GM12891 (cell line): ENCODE data around the gene ADCY3.
"Not testable (repeated sequence)": the region's sequence is repeated elsewhere in the genome, so short reads cannot be mapped to it uniquely, and the experiment has no call there.

ENCODE experiments used
- POLR2A ChIP-seq: IDR thresholded peaks from 2 replicates; pipeline ENCODE4 v1.6.1; 2011; ENCODE audit warnings: low read depth, low read length, control low read depth
- POLR2AphosphoS5 ChIP-seq: IDR thresholded peaks from 2 replicates; pipeline ENCODE4 v1.6.1; 2011; ENCODE audit warnings: low read depth, low read length, control low read depth
- TAF1 ChIP-seq: IDR thresholded peaks from 2 replicates; pipeline ENCODE4 v1.6.1; 2011; ENCODE audit warnings: low read depth, low read length, control low read depth

GRCh38 chr2:24835411-24835810 is 84.6 kb downstream of the ADCY3 start:
- not testable (repeated sequence) for TF ChIP-seq POLR2A, POLR2AphosphoS5, TAF1
